GM11168 (cell line): Measurements from ENCODE around the gene GSE1.

Source experiments
- in situ Hi-C: fragments of 300-500 bp; cut with MboI; formaldehyde crosslinking; loops from one replicate; pipeline ENCODE4 v1.12.0; 2022; ENCODE audit warnings: low sequenced_read_pairs; ENCODE audit not compliant: unreplicated experiment

The GSE1 gene

DNA sequence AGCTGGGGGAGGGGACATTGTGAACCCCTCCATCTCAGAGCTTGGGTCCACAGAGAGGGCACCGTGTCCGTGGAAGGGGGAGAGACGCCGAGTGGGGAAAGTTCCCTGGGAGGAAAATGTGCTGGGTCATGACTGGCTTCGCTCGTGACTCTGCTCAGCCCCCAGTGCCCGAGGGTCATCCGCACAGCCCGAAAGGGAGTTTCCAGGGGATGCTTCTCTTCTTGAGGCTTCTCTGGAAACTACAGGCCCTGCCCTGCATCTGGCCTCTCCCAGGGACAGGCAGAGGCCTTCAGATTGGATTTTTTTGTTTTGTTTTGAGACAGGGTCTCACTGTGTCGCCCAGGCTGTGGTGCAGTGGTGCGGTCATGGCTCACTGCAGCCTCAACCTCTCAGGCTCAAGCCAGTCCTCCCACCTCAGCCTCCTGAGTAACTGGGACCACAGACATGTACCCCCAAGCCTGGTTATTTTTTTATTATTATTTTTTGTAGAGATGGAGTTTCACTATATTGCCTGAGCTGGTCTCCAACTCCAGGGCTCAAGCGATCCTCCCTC, 9.8 kb upstream of the GSE1 start:
- in situ Hi-C loops: loop anchor here (10.0 kb wide), 1 partner anchor 108 kb away; no protein-coding TSS in a partner anchor

GRCh38 chr16:85604145-85604705, 8.9 kb upstream of the GSE1 start:
- in situ Hi-C loops: loop anchor here (10.0 kb wide), 1 partner anchor 109 kb away; no protein-coding TSS in a partner anchor

DNA sequence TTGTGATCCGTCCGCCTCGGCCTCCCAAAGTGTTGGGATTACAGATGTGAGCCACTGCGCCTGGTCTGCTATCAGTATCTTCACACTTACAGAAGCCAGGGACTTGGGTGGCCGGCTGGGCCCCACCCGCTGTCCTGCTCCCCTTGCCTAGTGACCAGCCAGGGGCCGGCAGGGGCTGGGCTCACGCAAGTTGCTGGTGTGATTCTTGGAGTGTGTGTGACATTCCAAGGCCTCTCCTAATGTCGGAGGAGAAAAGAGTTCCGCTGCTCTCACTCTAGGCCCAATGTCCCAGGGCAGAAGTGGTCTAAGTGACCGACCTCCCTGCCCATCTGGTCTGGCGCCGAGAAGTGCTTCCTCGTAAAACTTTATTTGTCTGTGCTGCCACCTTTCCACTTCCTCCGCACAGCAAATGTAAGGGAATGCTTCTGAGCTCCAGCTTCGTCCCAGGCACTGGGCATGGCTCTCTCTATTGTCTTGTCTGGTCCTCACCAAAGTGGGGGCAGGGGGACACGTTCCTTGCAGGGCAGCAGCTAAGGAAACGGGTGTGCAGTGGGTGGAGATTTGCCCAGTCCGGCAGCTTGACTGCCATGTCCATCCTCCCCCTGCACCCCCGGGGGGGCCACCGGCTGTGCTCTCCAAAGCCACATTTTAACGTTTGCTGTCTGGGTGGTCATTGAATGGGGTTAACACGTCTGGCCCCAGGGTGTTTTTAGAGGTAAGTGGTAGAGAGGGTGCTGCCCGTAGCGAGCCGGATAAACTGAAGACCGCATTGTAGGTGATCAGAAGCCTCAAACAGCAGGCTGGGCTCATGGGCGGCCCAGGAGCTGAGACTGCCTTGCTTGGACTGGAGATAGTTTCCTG, 7.8 kb upstream of the GSE1 start:
- in situ Hi-C loops: loop anchor here (10.0 kb wide), 1 partner anchor 110 kb away; no protein-coding TSS in a partner anchor

DNA sequence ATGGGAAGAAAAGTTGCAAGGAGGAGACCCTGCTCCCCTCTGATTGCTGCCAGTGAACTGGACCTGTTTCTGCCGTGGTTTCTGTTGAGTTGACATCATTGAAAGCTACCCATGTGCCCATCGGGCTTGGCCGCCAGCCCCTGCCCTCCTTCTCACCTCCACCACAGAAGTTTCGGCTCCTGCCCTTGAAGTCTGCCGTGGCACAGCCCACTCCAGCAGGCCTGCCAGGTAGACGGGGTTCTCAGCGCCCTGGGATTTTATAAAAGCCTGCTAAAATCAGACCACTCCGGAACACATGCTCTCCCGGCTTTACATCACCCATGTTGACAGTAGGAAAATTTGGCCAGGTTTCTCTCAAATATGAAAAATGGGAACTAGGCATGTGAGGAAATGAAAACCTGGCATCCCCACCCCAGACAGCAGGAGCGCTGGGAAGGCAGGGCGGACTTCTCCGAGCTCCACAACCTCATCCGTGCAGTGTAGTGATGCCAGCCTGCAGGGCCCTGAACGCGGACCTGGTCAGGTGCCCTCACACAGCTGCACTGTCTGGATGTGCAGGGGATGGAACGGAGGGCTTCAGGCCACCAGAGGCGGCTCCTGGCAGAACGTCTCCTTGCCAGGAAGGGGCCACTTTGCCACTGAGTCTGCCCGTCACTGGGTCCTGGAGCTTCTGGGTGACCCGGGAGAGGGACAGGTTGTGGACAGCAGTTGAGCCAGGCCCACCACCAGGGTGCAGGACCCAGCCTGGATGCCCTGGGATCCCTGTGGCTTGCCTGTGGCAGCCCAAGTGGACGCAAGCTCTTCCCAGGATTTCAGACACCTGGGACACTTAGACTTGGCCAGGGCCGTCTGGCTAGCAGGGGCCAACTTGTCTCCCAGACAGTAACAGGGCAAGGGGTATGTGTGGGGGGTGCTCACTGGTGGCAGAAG, 6.9 kb upstream of the GSE1 start:
- in situ Hi-C loops: loop anchor here (10.0 kb wide), 1 partner anchor 111 kb away; no protein-coding TSS in a partner anchor

GRCh38 chr16:85606904-85607303, 6.2 kb upstream of the GSE1 start:
- in situ Hi-C loops: loop anchor here (10.0 kb wide), 1 partner anchor 112 kb away; no protein-coding TSS in a partner anchor

- in situ Hi-C loops: loop anchor here (10.0 kb wide), 1 partner anchor 113 kb away; no protein-coding TSS in a partner anchor
Observed at GRCh38 chr16:85607321-85607765, 5.8 kb upstream of the GSE1 start.

DNA sequence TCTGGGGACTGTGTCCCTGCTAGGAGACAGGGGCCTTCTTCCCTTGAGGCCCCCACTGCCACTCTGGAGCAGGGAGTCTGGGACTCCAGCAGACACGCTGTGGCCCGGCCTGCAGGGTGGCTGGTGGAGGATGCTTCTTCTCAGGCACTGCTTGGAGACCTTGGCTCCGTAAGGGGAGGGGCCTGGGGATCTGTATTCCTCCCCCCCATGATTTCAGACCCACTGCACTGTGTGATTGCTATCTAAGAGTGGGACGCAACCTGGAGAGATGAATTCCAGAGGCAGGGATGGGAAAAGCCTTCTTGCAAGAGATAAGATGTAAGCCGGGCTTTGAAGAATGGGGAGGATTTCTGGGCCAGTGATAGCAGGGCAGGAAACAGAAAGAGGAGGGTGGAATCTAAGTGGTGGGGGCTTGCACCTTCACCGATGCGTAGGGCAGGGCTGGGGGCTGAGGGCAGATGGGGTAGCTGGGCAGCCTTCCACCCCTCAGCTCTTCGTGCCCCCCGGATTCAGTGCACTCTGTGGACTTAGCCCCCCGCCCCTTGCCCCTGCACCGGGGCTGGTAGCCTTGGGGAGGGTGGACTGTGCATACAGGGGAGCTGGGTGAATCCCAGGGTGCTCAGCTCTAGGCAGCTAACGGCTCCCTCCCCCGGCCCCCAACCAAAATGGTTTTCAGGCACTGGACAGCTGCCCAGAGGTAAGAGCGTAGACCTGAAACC, 5.2 kb upstream of the GSE1 start:
- in situ Hi-C loops: loop anchor here (10.0 kb wide), 1 partner anchor 113 kb away; no protein-coding TSS in a partner anchor

DNA sequence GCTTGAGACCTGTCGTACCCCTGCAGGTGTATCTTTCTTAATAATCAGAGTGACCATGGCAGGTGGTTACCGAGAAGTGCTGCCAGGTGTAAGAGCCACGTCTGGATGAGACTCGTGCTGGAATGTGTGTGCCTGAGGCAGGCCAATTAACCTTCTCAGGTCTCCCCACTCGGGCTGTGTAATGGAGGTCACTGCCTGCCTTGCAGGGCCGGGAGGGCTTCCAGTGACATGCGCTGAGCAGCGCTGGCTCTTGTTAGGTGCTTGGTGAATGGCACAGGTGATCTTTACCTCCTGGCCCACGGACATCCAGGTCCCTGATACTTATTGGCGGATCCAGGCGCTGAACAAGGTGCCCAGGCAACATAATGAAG, 4.6 kb upstream of the GSE1 start:
- in situ Hi-C loops: loop anchor here (10.0 kb wide), 1 partner anchor 114 kb away; no protein-coding TSS in a partner anchor

DNA sequence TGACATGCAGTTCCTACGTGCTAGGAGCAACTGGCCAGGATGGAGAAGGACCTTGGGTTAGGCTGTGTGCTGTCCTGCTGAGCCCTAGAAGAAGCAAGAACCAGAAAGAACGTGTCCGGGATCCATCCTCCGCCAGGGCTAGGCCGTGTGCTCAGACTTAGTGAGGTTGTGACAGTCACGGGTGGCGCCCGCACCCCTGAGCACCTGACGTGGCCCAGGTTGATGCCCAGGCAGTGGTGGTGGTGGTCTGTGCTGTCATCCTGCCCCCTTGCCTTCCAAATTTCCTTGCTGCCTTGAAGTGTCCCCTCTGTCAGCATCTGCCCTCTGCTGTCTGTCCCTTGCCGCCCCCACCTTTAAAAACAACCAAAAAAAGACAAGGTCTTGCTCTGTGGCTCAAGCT, 4.2 kb upstream of the GSE1 start:
- in situ Hi-C loops: loop anchor here (10.0 kb wide), 1 partner anchor 114 kb away; no protein-coding TSS in a partner anchor

DNA sequence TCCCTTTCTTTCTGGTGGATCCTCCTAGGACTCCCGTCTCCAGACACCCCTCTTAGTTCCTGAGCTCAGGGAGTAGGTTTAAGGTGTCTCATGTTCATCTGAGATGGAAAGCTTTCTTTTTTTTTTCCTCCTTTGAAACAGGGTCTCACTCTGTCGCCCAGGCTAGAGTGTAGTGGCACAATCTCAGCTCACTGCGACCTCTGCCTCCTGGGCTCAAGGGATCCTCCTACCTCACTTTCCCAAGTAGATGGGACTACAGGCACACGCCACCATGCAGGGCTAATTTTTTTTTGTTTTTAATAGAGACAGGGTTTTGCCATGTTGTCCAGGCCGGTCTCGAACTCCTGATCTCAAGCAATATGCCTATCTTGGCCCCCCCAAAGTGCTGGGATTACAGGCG, 3.6 kb upstream of the GSE1 start:
- in situ Hi-C loops: loop anchor here (10.0 kb wide), 1 partner anchor 115 kb away; no protein-coding TSS in a partner anchor

GRCh38 chr16:85610059-85610445, 3.1 kb upstream of the GSE1 start:
- in situ Hi-C loops: no loop called here

DNA sequence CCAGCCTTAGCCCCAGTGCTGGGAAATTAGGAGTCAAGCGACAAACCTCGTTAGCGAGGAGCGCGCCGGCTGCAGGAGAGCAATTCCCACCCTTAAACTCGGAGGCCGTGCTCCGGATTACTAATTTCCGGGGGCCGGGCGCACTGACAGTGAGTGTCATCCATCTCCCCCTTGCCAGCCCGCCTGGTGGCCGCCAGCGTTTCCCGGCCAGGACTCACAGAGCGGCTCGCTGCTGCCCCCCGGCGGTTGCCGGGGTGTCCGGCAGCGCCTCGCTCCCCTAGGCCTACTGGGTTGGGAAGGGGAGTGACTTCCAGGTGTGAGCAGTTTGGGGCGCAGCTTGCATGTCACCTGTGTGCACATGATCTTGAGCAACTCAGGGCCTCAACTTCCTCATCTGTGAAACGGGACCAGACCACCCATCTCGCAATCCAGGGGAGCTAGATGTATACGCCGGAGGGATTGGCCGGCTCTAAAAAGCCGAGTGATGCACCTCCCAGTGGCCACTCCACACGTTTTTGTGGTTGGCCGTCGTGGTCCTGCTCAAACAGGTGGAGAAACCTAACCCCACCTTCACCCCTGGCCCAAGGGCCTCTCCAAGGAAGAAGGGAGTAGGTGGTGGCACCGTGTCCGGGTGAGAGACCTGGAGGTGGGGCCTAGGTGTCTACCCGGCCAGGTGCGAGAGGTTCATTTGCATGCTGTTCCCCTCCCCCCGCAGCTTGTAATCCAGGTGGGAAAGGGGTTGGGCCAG, 2.5 kb upstream of the GSE1 start:
- in situ Hi-C loops: no loop called here

DNA sequence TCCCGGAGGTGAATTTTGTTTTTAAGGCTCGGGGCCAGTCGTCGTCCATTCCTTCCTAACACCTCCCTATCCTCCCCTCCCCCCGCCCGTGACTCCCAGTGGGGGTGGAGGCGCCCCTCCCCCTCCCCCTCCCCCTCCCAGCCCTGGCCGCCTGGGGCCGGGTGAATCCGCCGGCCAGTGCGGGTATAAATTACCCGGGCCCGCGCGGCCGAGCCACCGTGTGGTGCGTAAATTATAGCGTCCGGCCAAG, 2.0 kb upstream of the GSE1 start:
- in situ Hi-C loops: no loop called here

GRCh38 chr16:85611444-85612190, 1.5 kb upstream of the GSE1 start:
- in situ Hi-C loops: no loop called here

- in situ Hi-C loops: no loop called here
Observed at GRCh38 chr16:85612191-85612800, 826 bp upstream of the GSE1 start.

DNA sequence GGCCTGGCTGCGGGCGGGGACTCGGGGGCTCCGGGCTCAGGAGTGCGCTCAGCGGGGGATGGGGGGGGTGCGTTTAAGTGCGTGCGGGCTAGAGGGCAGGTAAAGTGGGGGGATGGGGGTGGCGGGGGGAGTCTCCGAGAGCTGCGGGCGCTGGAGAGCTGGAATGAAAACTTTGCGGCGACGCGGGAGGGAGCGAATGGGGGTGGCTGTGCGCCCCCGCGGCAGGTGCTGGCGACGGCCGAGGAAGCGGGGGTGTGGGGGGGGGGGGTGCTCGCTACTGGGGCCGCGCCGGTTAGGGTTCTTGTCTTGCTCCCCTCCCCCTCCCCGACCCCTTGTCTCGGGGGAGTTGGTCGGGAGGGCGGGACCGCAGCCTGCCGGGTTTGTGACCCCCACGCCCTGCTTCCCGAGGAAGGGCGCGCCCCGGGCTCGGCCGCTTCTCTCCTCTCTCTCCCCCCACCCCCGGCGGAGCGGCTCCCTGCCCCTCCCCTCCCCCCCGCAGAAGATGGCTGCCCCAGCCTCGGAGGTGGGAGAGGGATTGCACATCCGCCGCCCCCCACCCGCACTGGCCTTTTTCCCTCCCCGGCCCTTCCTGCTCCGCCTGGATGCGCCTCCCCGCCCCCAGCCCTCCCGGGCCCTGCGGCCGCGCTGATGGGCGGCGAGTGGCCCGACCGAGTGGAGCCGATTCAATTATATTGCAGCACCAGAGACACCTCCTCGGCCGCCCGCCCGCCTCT, 649 bp downstream of the GSE1 start:
- in situ Hi-C loops: no loop called here
